Measurements from ENCODE around the gene FUT1.

Gene FUT1

GRCh38 chr19:48749571-48750198, 2.8 kb downstream of the FUT1 start:
- TF ChIP-seq FOXP2 (optimal IDR thresholded peaks at IDR 0.05; ENCODE audit: control extremely low read depth, extremely low read length, insufficient read depth) (no peak), EZH2 (IDR thresholded peaks at IDR 0.05) (no peak), POLR2AphosphoS5 (IDR thresholded peaks at IDR 0.05; ENCODE audit: borderline replicate concordance, low read depth, low read length) (no peak)
- Histone ChIP-seq H3K27ac (no peak overlapping the region), H3K36me3 (ENCODE audit: insufficient read depth, low read length) (no peaks in the 10 kb centered on the region), H3K4me3 (no peak overlapping the region), H3K9me3 (ENCODE audit: low read depth, low read length) (no peaks in the 10 kb centered on the region), H3K9ac (ENCODE audit: insufficient read length) (no peak overlapping the region)
- DNase-seq (ENCODE audit: low read depth, low spot score): no peak

- peak within 1 kb of the TSS; percentile 77 for H3K27ac ChIP-seq
- H3K4me3 ChIP-seq: peak within 1 kb of the TSS; percentile 79
- peak; percentile 50 for TF ChIP-seq POLR2AphosphoS5 (IDR thresholded peaks at IDR 0.05; ENCODE audit: borderline replicate concordance, low read depth, low read length)
- no peak for TF ChIP-seq EZH2 (IDR thresholded peaks at IDR 0.05)
Observed at GRCh38 chr19:48746738-48747575, 5.5 kb downstream of the FUT1 start, which contains the start of gene IZUMO1. Gene IZUMO1 (minus strand): TSS chr19:48746909. CDS start chr19:48745859, 1,050 bp downstream.

GRCh38 chr19:48746110-48746509, 6.3 kb downstream of the FUT1 start:
- Histone ChIP-seq H3K9me3 (ENCODE audit: low read depth, low read length) (no peaks in the 10 kb centered on the region), H3K36me3 (ENCODE audit: insufficient read depth, low read length) (no peaks in the 10 kb centered on the region), H3K27ac (peak overlapping the region; percentile 77), H3K4me3 (no peak overlapping the region), H3K9ac (ENCODE audit: insufficient read length) (no peak overlapping the region)
- DNase-seq (ENCODE audit: low read depth, low spot score): no peak
- TF ChIP-seq FOXP2 (optimal IDR thresholded peaks at IDR 0.05; ENCODE audit: control extremely low read depth, extremely low read length, insufficient read depth): no peak
- no peak for TF ChIP-seq EZH2 (IDR thresholded peaks at IDR 0.05)
- TF ChIP-seq POLR2AphosphoS5 (IDR thresholded peaks at IDR 0.05; ENCODE audit: borderline replicate concordance, low read depth, low read length): no peak

More at GRCh38 chr19:48746738-48747575, 5.5 kb downstream of the FUT1 start, which contains the start of gene IZUMO1:
- Histone ChIP-seq H3K9me3 (ENCODE audit: low read depth, low read length) (no peaks in the 10 kb centered on the region), H3K36me3 (ENCODE audit: insufficient read depth, low read length) (no peaks in the 10 kb centered on the region), H3K9ac (ENCODE audit: insufficient read length) (peak within 1 kb of the TSS; percentile 33)
- peak; percentile 79 for DNase-seq (ENCODE audit: low read depth, low spot score)

GRCh38 chr19:48745208-48745995, 7.0 kb downstream of the FUT1 start:
- DNase-seq (ENCODE audit: low read depth, low spot score): peak; percentile 32
- H3K9me3 ChIP-seq (ENCODE audit: low read depth, low read length): no peaks in the 10 kb centered on the region
- no peak overlapping the region for H3K4me3 ChIP-seq
- TF ChIP-seq FOXP2 (optimal IDR thresholded peaks at IDR 0.05; ENCODE audit: control extremely low read depth, extremely low read length, insufficient read depth) (no peak), EZH2 (IDR thresholded peaks at IDR 0.05) (no peak), POLR2AphosphoS5 (IDR thresholded peaks at IDR 0.05; ENCODE audit: borderline replicate concordance, low read depth, low read length) (no peak)
- H3K36me3 ChIP-seq (ENCODE audit: insufficient read depth, low read length): no peaks in the 10 kb centered on the region
- H3K27ac ChIP-seq: no peak overlapping the region
- H3K9ac ChIP-seq (ENCODE audit: insufficient read length): no peak overlapping the region

GRCh38 chr19:48742096-48742495, 10.3 kb downstream of the FUT1 start:
- no peak for DNase-seq (ENCODE audit: low read depth, low spot score)
- H3K9ac ChIP-seq (ENCODE audit: insufficient read length): no peak overlapping the region
- H3K9me3 ChIP-seq (ENCODE audit: low read depth, low read length): no peaks in the 10 kb centered on the region
- H3K36me3 ChIP-seq (ENCODE audit: insufficient read depth, low read length): no peaks in the 10 kb centered on the region
- no peak overlapping the region for H3K4me3 ChIP-seq
- TF ChIP-seq POLR2AphosphoS5 (IDR thresholded peaks at IDR 0.05; ENCODE audit: borderline replicate concordance, low read depth, low read length) (no peak), EZH2 (IDR thresholded peaks at IDR 0.05) (no peak)
- H3K27ac ChIP-seq: no peak overlapping the region

- no peak overlapping the region for H3K9ac ChIP-seq (ENCODE audit: insufficient read length)
- DNase-seq (ENCODE audit: low read depth, low spot score): no peak
- no peak overlapping the region for H3K27ac ChIP-seq
- H3K9me3 ChIP-seq (ENCODE audit: low read depth, low read length): no peaks in the 10 kb centered on the region
- no peaks in the 10 kb centered on the region for H3K36me3 ChIP-seq (ENCODE audit: insufficient read depth, low read length)
- TF ChIP-seq EZH2 (IDR thresholded peaks at IDR 0.05) (no peak), POLR2AphosphoS5 (IDR thresholded peaks at IDR 0.05; ENCODE audit: borderline replicate concordance, low read depth, low read length) (no peak), FOXP2 (optimal IDR thresholded peaks at IDR 0.05; ENCODE audit: control extremely low read depth, extremely low read length, insufficient read depth) (no peak)
- no peak overlapping the region for H3K4me3 ChIP-seq
Observed at GRCh38 chr19:48741129-48741999, 11.1 kb downstream of the FUT1 start.

- Histone ChIP-seq H3K36me3 (ENCODE audit: insufficient read depth, low read length) (no peaks in the 10 kb centered on the region), H3K4me3 (peak within 1 kb of the TSS; percentile 68), H3K9ac (ENCODE audit: insufficient read length) (no peak within 1 kb of the TSS), H3K27ac (no peak within 1 kb of the TSS), H3K9me3 (ENCODE audit: low read depth, low read length) (no peaks in the 10 kb centered on the region)
- DNase-seq (ENCODE audit: low read depth, low spot score): no peak
- TF ChIP-seq POLR2AphosphoS5 (IDR thresholded peaks at IDR 0.05; ENCODE audit: borderline replicate concordance, low read depth, low read length) (no peak), EZH2 (IDR thresholded peaks at IDR 0.05) (no peak), FOXP2 (optimal IDR thresholded peaks at IDR 0.05; ENCODE audit: control extremely low read depth, extremely low read length, insufficient read depth) (no peak)
Observed at GRCh38 chr19:48740164-48740972, 12.1 kb downstream of the FUT1 start, which contains the start of gene RASIP1. Gene RASIP1 (minus strand): TSS chr19:48740610. CDS start chr19:48740282, 328 bp downstream.

Measured in SK-N-MC (cell line).